T follicular helper cell (primary cell): ENCODE data around the gene HPRT1.

ENCODE experiments used
- DNase-seq: peaks from one replicate; pipeline ENCODE4 v3.0.0-alpha.2; 2020; ENCODE audit warnings: low read depth

Gene HPRT1

GRCh38 chrX:134543288-134543687, 83.3 kb downstream of the HPRT1 start:
- no peak for DNase-seq

- no peak for DNase-seq
These were observed 84.2 kb downstream of the HPRT1 start for GRCh38 chrX:134544135-134544512.

GRCh38 chrX:134544513-134545151, 84.7 kb downstream of the HPRT1 start:
- no peak for DNase-seq

DNA sequence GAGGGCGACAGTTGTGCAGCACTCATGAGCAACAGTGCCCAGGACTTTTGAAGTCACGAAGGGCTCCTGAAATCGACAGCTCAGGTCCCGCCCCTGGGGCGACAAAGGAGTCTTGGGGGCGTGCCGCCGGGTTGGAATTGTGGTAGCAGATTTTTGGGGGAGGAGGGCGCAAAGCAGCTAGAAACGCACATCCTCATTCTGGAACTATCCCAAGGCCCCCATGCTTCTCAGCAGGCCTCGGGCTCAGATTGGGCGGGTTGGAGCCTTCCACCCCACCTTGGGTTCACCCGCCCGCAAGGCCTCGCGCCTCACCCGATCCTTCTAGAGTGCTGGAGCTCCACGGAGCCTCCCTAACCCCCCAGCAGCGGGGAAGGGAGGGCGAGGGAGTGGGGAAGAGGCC, 85.5 kb downstream of the HPRT1 start:
- DNase-seq: no peak

GRCh38 chrX:134546187-134546586, 86.2 kb downstream of the HPRT1 start:
- DNase-seq: no peak

DNA sequence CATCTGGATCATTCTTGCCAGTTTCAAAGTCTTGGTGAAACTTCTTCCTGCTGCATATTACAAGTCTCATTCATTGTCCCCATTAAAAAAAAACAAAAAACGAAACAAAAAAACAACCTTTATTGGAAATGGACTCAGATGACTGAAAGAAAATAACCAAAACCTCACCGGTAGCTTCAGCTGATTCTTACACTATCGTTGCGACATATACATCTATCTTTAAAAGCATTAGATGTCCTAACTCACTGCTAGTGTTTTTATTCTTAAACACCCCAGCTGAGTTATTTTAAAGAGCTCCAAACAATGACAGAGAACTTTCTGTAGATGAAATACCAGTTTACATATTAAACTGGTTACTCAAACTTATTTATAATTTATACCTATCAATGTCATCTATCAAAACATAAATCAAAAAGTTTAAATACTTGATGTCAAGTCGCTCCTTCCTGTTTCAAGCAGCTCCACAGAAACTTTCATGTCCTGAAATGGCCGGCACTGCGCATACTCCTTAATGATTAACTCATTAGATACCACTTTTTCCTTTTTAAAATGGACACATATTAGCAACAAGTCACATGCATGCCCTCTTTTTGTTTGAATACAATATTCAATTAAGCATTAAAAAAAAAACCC, 87.2 kb downstream of the HPRT1 start:
- no peak for DNase-seq

GRCh38 chrX:134548257-134549201, 88.6 kb downstream of the HPRT1 start:
- DNase-seq: no peak
